ENCODE measurements around the gene WDR88. TPM values are rescaled to one million over a fixed set of nuclear protein-coding genes. Genes with fewer than 3 reads are reported as not detected.
A peak's percentile ranks its signal among the peaks of the same experiment; 100 is the strongest.

The WDR88 gene
- total RNA-seq (2014; rRNA removed; shearing (Covaris generic)), result not detected in 2 replicates

- DNase-seq (ENCODE audit: low spot score), result no peak
- in situ Hi-C loops (cut with HindIII; ENCODE audit: low sequenced_read_pairs), result no loop called here
These were observed at the start of gene WDR88 for GRCh38 chr19:33132021-33132420. Gene WDR88 (plus strand): TSS chr19:33132114. CDS start chr19:33132170, 56 bp downstream.

- in situ Hi-C loops (cut with HindIII; ENCODE audit: low sequenced_read_pairs), result no loop called here
- DNase-seq (ENCODE audit: low spot score), result peak; percentile 86
These were observed 46.3 kb upstream of the WDR88 start for GRCh38 chr19:33085570-33086128.

GRCh38 chr19:33086955-33087354, 45.0 kb upstream of the WDR88 start:
- in situ Hi-C loops (cut with HindIII; ENCODE audit: low sequenced_read_pairs), result no loop called here
- no peak for DNase-seq (ENCODE audit: low spot score)

GRCh38 chr19:33089010-33089409, 42.9 kb upstream of the WDR88 start:
- in situ Hi-C loops (cut with HindIII; ENCODE audit: low sequenced_read_pairs), result no loop called here
- no peak for DNase-seq (ENCODE audit: low spot score)

- DNase-seq (ENCODE audit: low spot score), result no peak
- in situ Hi-C loops (cut with HindIII; ENCODE audit: low sequenced_read_pairs), result no loop called here
These were observed 41.7 kb upstream of the WDR88 start for GRCh38 chr19:33090179-33090578.

GRCh38 chr19:33093420-33094210, 38.3 kb upstream of the WDR88 start:
- in situ Hi-C loops (cut with HindIII; ENCODE audit: low sequenced_read_pairs), result no loop called here
- DNase-seq (ENCODE audit: low spot score), result no peak

- in situ Hi-C loops (cut with HindIII; ENCODE audit: low sequenced_read_pairs), result no loop called here
These were observed 37.4 kb upstream of the WDR88 start for GRCh38 chr19:33094436-33095067.

GRCh38 chr19:33096005-33096404, 35.9 kb upstream of the WDR88 start:
- no peak for DNase-seq (ENCODE audit: low spot score)
- in situ Hi-C loops (cut with HindIII; ENCODE audit: low sequenced_read_pairs), result no loop called here

More at GRCh38 chr19:33094436-33095067, 37.4 kb upstream of the WDR88 start:
- no peak for DNase-seq (ENCODE audit: low spot score)

GRCh38 chr19:33098055-33098534, 33.8 kb upstream of the WDR88 start:
- in situ Hi-C loops (cut with HindIII; ENCODE audit: low sequenced_read_pairs), result no loop called here
- DNase-seq (ENCODE audit: low spot score), result no peak

GRCh38 chr19:33100894-33101644, 30.8 kb upstream of the WDR88 start:
- in situ Hi-C loops (cut with HindIII; ENCODE audit: low sequenced_read_pairs), result no loop called here
- DNase-seq (ENCODE audit: low spot score), result no peak

GRCh38 chr19:33102893-33103292, 29.0 kb upstream of the WDR88 start:
- in situ Hi-C loops (cut with HindIII; ENCODE audit: low sequenced_read_pairs), result no loop called here
- DNase-seq (ENCODE audit: low spot score), result no peak

GRCh38 chr19:33108161-33108560, 23.8 kb upstream of the WDR88 start:
- in situ Hi-C loops (cut with HindIII; ENCODE audit: low sequenced_read_pairs), result no loop called here
- no peak for DNase-seq (ENCODE audit: low spot score)

GRCh38 chr19:33110137-33110910, 21.6 kb upstream of the WDR88 start:
- no peak for DNase-seq (ENCODE audit: low spot score)
- in situ Hi-C loops (cut with HindIII; ENCODE audit: low sequenced_read_pairs), result no loop called here

GRCh38 chr19:33111587-33111986, 20.3 kb upstream of the WDR88 start:
- DNase-seq (ENCODE audit: low spot score), result no peak
- in situ Hi-C loops (cut with HindIII; ENCODE audit: low sequenced_read_pairs), result no loop called here

GRCh38 chr19:33114312-33114711, 17.6 kb upstream of the WDR88 start:
- DNase-seq (ENCODE audit: low spot score), result no peak
- in situ Hi-C loops (cut with HindIII; ENCODE audit: low sequenced_read_pairs), result no loop called here

GRCh38 chr19:33117501-33117900, 14.4 kb upstream of the WDR88 start:
- no peak for DNase-seq (ENCODE audit: low spot score)
- in situ Hi-C loops (cut with HindIII; ENCODE audit: low sequenced_read_pairs), result no loop called here

GRCh38 chr19:33118643-33119042, 13.3 kb upstream of the WDR88 start:
- no peak for DNase-seq (ENCODE audit: low spot score)
- in situ Hi-C loops (cut with HindIII; ENCODE audit: low sequenced_read_pairs), result no loop called here

GRCh38 chr19:33124207-33125098, 7.5 kb upstream of the WDR88 start:
- in situ Hi-C loops (cut with HindIII; ENCODE audit: low sequenced_read_pairs), result no loop called here
- DNase-seq (ENCODE audit: low spot score), result no peak

Data from G401 (cell line).